Activated CD4-positive, CD25-positive, alpha-beta regulatory T cell treated with anti-CD3 and anti-CD28 coated beads, Interleukin-2, amount 50 U/mL, for 24 hours (primary cell): Measurements from ENCODE around the gene ARNT2.
A peak's percentile ranks its signal among the peaks of the same experiment; 100 is the strongest.
"Not testable (repeated sequence)": the region's sequence is repeated elsewhere in the genome, so short reads cannot be mapped to it uniquely, and the experiment has no call there.

Experiments
- ATAC-seq, 2 donors: fragments of 150-1000 bp; cut with Tn5 transposase; one replicate each; pipeline ENCODE4 v1.10.0; 2021; ENCODE audit warnings: mild to moderate bottlenecking in 1 of 2, moderate library complexity in 1 of 2

Gene ARNT2

DNA sequence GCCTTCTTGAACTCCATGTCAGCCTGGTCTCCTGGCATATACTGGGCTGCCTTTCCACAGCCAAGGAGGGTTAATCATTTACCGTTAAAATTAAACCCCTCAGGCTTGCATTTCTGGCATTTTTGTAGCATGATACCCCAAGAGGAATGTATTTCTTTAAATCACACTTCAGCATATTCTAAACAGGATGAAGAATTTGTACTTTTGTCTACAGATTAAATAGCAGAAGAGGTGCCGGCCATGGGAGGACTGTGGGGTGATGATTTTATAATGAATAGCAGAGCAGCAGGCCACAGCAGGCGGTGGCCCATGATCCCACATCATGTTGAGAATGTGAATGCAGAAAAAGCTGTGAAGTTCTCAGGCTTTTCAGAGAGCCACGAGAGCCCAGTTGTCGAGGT lies 90.2 kb downstream of the ARNT2 start:
- ATAC-seq: no peak

- ATAC-seq: no peak
These were observed 90.6 kb downstream of the ARNT2 start for GRCh38 chr15:80494756-80495155.

- ATAC-seq: no peak
These were observed 91.3 kb downstream of the ARNT2 start for GRCh38 chr15:80495401-80495942.

DNA sequence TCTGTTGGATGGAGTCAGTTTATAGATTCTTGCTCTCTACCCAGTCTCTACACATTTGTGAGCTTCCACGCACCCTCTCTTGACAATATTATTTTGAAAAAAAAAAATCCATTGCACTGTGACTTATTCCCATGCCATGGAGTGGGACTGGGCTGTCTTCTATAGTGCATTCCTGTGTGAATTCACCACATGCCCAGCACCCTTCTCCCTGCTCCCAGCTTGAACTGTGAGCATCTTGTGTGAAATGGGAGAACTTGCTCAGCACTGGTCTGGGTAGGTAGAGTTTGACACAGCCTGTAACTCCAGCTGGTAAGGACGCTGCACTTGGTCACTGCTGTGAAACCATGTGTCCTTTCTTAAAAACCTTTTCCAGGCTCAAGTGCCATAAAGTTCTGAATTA lies 91.9 kb downstream of the ARNT2 start:
- ATAC-seq: no peak

- no peak for ATAC-seq
These were observed 93.0 kb downstream of the ARNT2 start for GRCh38 chr15:80497221-80497620.

- no peak for ATAC-seq
These were observed 94.5 kb downstream of the ARNT2 start for GRCh38 chr15:80498652-80499051.

DNA sequence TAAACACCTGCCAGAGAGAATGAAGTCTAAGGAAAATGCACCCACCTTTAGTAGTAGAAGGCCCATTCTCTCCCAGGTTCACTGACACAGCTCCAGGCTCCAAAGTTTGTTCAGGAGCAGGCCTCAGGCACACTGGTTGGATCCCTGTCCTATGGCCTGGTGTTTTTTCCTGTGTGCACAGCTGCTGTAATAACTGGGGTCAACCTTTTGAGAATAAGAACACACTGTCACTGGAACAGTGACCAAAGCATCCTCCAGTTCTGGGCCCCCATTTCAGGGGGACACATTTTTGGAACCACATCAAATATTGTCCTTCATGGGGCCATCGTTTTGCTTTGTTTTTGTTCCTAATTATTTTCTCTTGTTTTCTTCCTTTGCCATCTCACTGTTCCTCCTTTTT lies 95.8 kb downstream of the ARNT2 start:
- no peak for ATAC-seq

DNA sequence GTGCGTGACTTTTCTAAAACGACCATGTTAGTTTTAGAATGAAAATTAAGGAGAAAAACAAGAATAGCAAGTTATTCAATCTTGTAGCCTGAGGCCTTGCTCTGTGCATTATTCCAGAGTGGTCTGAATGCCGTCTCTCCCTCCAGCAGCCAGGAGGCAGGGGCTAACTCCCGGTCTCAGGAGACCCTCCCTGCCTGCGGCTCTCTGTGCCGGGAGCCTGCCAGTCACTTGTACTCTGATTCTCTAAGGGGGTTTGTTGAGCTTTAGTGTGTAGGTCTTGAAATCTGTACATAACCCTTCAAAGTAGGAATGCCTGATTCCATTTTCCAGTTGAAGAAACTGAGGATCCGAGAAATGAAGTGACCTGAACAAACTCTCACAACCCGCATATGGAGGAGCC lies 97.3 kb downstream of the ARNT2 start:
- no peak for ATAC-seq

DNA sequence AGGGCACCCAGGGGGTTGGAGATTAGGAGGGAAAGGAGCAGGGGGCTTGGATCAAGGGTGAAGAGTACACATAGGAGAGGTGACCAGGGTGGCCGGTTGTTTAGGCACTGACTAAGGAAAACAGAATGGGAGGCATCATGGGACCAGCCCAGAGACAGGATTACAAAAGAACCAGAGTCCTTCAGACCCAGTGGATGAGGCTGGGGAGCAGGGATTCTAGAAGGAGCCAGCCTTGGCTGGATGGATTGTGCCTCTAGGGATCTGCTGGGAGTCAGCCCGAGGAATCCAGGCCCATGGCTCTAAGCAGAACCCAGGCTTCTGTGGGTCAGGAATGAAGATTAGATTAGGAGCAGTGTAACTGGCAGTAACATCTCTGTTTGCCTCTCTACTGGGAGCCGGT lies 98.6 kb downstream of the ARNT2 start:
- no peak for ATAC-seq

DNA sequence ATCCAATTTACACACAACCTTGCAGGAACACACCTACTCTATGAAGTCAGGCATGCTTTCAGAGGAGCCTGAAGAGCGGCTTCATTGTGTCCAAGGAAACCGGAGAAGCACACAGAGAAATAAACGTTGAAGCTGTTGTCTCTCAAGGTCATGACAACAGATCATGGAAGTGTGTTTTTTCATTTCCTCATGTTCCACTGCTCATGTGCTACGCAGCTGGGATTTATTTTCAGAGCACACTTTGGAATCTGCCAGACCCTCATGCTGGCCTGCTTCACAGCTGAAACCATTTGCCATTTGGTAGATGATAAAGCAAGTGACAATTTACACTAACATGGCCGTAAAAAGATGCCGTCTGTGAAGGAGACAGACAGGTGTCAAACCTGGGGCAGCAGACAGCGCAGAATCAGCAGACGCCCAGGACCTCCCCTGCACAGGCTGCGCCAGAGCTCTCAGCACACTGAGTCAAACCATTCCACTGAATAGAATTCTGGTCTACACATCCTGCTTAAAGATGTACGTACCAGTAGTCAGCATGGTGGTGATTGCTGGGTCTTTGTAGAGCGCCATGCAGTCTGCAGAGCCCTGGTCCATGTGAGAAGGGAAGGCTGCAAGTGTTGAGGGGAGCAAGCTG lies 99.3 kb downstream of the ARNT2 start:
- peak in 1 of 2 donors; percentile 21 for ATAC-seq

- ATAC-seq: no peak
These were observed 100.7 kb downstream of the ARNT2 start for GRCh38 chr15:80504931-80505330.

GRCh38 chr15:80506286-80506893 lies 102.2 kb downstream of the ARNT2 start:
- no peak for ATAC-seq

GRCh38 chr15:80507131-80507530 lies 102.9 kb downstream of the ARNT2 start:
- ATAC-seq: no peak

GRCh38 chr15:80507638-80508316 lies 103.6 kb downstream of the ARNT2 start:
- no peak for ATAC-seq

DNA sequence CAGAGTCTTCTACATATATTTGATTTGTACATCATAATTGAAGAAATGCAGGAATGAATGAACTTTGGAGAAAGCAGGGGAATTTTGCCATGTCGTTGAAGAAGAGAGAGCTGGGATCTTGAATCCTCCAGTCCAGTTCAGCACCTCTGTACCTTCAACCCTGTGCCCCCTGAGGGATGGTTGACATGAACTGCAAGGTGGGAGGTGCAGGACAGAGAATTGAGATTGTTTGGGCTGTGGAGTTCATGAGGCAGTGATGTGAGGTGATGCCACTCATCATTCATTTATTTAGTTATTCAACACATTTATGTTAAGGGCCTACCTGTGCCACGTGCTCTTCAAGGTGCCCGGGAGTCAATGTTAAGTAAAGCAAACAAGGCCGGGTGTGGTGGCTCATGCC lies 104.6 kb downstream of the ARNT2 start:
- no peak for ATAC-seq

GRCh38 chr15:80509800-80510199 lies 105.6 kb downstream of the ARNT2 start:
- peak; percentile 63 for ATAC-seq

DNA sequence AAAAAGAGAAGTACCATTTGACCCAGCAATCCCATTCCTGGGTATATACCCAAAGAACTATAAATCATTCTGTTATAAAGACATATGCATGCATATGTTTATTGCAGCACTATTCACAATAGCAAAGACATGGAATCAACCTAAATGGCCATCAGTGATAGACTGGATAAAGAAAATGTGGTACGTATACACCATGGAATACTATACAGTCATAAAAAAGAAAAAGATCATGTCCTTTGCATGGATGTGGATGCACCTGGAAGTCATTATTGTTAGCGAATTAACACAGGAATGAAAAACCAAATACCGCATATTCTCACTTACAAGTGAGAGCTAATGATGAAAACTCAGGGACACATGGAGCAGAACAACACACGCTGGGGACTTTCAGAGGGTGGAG lies 106.8 kb downstream of the ARNT2 start:
- not testable (repeated sequence) for ATAC-seq

- no peak for ATAC-seq
These were observed 108.8 kb downstream of the ARNT2 start for GRCh38 chr15:80512726-80513660.

GRCh38 chr15:80514071-80514780 lies 110.0 kb downstream of the ARNT2 start:
- no peak for ATAC-seq

GRCh38 chr15:80517290-80517689 lies 113.1 kb downstream of the ARNT2 start:
- ATAC-seq: no peak

DNA sequence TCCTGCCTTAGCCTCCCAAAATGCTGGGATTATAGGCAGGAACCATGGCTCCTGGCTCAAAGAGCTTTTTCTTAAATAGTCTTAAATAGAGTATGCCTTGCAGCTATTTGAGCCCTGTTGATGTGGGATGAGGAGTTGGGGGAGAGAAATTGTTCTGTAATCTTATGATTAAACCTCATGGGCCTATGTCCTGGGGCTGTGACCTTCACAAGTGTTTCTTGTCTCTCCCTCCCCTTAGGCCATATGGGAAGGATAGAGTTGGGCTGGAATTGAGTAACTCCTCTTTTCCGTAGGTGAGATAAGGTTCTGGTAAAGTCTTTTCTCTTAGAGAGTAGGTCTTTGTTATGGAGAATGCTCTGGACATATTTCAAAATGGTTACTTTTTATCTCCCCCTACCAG lies 114.3 kb downstream of the ARNT2 start:
- no peak for ATAC-seq

- no peak for ATAC-seq
These were observed 119.6 kb downstream of the ARNT2 start for GRCh38 chr15:80523746-80524145.
